ENCODE measurements around the gene WWOX. TPM values are rescaled to one million over a fixed set of nuclear protein-coding genes. Genes with fewer than 3 reads are reported as not detected.

The WWOX gene
- total and polyA plus RNA-seq, 2 of the 8 experiments (the other 6 are each of a cell fraction or from before 2014, with no cell fraction given): 5.4 to 16.7 TPM

- TF ChIP-seq, protein P1, sequence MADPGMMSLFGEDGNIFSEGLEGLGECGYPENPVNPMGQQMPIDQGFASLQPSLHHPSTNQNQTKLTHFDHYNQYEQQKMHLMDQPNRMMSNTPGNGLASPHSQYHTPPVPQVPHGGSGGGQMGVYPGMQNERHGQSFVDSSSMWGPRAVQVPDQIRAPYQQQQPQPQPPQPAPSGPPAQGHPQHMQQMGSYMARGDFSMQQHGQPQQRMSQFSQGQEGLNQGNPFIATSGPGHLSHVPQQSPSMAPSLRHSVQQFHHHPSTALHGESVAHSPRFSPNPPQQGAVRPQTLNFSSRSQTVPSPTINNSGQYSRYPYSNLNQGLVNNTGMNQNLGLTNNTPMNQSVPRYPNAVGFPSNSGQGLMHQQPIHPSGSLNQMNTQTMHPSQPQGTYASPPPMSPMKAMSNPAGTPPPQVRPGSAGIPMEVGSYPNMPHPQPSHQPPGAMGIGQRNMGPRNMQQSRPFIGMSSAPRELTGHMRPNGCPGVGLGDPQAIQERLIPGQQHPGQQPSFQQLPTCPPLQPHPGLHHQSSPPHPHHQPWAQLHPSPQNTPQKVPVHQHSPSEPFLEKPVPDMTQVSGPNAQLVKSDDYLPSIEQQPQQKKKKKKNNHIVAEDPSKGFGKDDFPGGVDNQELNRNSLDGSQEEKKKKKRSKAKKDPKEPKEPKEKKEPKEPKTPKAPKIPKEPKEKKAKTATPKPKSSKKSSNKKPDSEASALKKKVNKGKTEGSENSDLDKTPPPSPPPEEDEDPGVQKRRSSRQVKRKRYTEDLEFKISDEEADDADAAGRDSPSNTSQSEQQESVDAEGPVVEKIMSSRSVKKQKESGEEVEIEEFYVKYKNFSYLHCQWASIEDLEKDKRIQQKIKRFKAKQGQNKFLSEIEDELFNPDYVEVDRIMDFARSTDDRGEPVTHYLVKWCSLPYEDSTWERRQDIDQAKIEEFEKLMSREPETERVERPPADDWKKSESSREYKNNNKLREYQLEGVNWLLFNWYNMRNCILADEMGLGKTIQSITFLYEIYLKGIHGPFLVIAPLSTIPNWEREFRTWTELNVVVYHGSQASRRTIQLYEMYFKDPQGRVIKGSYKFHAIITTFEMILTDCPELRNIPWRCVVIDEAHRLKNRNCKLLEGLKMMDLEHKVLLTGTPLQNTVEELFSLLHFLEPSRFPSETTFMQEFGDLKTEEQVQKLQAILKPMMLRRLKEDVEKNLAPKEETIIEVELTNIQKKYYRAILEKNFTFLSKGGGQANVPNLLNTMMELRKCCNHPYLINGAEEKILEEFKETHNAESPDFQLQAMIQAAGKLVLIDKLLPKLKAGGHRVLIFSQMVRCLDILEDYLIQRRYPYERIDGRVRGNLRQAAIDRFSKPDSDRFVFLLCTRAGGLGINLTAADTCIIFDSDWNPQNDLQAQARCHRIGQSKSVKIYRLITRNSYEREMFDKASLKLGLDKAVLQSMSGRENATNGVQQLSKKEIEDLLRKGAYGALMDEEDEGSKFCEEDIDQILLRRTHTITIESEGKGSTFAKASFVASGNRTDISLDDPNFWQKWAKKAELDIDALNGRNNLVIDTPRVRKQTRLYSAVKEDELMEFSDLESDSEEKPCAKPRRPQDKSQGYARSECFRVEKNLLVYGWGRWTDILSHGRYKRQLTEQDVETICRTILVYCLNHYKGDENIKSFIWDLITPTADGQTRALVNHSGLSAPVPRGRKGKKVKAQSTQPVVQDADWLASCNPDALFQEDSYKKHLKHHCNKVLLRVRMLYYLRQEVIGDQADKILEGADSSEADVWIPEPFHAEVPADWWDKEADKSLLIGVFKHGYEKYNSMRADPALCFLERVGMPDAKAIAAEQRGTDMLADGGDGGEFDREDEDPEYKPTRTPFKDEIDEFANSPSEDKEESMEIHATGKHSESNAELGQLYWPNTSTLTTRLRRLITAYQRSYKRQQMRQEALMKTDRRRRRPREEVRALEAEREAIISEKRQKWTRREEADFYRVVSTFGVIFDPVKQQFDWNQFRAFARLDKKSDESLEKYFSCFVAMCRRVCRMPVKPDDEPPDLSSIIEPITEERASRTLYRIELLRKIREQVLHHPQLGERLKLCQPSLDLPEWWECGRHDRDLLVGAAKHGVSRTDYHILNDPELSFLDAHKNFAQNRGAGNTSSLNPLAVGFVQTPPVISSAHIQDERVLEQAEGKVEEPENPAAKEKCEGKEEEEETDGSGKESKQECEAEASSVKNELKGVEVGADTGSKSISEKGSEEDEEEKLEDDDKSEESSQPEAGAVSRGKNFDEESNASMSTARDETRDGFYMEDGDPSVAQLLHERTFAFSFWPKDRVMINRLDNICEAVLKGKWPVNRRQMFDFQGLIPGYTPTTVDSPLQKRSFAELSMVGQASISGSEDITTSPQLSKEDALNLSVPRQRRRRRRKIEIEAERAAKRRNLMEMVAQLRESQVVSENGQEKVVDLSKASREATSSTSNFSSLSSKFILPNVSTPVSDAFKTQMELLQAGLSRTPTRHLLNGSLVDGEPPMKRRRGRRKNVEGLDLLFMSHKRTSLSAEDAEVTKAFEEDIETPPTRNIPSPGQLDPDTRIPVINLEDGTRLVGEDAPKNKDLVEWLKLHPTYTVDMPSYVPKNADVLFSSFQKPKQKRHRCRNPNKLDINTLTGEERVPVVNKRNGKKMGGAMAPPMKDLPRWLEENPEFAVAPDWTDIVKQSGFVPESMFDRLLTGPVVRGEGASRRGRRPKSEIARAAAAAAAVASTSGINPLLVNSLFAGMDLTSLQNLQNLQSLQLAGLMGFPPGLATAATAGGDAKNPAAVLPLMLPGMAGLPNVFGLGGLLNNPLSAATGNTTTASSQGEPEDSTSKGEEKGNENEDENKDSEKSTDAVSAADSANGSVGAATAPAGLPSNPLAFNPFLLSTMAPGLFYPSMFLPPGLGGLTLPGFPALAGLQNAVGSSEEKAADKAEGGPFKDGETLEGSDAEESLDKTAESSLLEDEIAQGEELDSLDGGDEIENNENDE (IDR thresholded peaks at IDR 0.05; ENCODE audit: insufficient replicate concordance, low read length): no peak
- TF ChIP-seq SP1 (IDR thresholded peaks at IDR 0.05; ENCODE audit: low read depth, low read length) (no peak), CBX8 (IDR thresholded peaks at IDR 0.05; ENCODE audit: borderline replicate concordance, low read depth, low read length) (no peak), HDAC6 (IDR thresholded peaks at IDR 0.05; ENCODE audit: low read depth, low read length) (no peak)
These were observed 908.2 kb downstream of the WWOX start (continued) for GRCh38 chr16:79007614-79008013.

Measured in H1 (cell line).